DMS 273 treated with DMSO at 0.1 percent for 48 hours (cell line): ENCODE data around the gene IQGAP3.

Experiments used
- DNase-seq: peaks from one replicate; lab custom pipeline; 2025; lab: John Stamatoyannopoulos, UW

IQGAP3 gene

DNA sequence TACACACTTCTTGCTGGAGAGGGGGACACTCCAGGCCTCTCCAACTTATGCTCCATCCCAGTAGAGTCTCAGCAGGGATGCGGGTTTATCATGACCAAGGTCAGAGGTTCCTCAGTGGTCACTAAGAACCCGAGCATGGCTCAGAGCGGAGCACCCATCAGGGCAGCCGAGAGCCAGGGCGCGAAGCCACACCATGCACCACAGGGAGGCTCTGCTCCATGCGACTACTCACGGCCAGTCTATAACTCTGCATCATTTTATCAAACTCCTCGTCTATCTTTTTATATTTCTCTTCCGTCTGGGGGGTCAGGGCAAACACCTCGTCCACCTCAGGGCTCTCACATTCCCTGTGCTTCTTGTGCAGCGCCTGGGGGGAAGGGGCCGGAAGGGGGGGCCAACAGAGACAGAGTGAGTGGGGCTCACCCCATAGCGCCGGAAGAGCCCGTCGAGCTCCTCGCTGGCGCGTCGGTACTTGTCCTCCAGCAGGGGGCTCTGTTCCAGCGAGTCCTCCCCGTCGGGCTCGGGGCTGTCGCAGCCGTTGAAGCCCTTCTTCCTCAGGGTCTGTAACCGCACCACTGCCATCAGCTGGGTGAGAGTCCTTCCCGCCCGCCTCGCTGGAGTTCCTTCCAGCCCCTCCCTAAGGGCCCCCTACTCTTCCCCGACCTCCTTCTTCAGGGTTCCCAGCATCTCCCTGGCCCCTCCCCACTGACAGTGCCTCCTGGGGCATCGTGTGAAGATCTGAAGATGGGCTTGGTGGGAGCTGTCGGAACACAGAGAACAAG lies 91.8 kb downstream of the IQGAP3 start:
- no peak for DNase-seq

DNA sequence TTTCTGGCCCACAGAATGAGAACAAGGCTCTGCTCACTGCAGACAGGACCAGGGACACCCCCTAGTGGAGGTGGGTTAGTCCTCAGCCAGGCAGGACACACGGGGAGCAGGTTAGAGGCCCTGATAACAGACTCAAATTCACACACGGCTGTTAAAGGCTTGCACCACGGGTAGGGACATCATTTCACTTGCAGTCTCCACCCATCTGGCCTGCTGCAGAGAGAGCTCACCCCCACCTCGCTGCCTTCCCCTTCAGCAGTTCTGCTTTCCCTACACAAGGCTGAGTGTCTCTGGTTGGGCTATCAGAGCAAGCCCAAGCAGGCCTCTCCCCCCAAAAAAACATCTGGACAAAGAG lies 92.4 kb downstream of the IQGAP3 start:
- no peak for DNase-seq

DNA sequence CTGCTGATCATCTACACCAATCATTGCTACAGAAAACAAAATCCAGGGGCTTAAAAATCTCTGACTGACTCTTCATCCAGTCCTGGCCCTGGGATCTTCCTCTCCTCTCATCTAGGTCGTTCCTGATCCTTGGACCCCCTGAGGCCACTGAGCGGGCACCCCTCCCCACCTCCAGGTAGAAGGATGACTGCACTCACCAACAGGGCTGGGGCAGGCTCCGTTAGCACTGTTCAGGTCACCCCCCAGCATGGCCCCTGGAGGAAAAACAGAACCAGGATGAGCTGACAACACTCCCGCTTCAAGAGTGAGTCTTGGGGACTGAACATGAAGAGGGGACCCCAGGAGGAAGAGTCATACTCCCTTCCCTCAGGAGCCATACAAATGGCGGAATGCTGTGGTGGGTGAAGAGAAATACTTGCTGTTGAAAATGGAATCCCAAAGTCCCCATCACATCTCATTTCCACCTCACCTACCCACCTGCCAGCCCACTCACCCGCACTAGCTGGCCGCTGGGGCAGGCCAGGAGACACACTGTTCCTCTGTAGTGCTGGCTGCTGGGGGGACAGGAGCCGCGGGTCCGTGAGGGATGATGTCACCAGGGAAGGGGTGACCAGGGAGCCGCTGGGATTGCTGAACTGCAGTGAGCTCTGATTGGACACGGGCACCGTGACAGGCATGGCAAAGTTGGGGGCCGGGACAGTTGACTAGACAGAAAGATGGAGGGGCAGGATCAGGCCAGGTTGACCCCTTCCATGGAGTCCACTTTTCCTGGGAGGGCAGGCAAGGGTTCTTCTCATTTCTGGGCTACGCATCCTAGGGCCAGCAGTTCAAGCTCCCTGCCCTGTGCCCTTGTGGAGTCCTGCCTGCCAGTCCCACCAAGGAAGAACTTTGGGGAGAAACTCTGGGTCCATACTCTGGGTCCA lies 93.0 kb downstream of the IQGAP3 start:
- DNase-seq, result no peak

DNA sequence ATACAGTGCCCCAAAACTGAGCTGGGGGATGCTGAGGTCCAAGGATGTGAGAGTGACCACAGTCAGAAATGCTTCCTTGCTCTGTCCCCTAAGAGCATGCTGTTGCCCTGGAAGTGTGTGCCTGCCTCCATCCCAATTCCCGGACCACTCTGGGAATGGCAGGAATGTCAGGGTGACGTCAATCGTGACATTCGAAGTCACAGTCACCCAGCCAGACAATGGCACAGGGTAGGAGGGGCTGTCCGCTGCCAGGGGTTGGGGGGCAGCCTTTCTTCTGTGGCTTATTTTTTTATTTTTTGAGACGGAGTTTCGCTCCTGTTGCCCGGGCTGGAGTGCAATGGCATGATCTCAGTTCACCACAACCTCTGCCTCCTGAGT lies 94.1 kb downstream of the IQGAP3 start:
- DNase-seq, result no peak

DNA sequence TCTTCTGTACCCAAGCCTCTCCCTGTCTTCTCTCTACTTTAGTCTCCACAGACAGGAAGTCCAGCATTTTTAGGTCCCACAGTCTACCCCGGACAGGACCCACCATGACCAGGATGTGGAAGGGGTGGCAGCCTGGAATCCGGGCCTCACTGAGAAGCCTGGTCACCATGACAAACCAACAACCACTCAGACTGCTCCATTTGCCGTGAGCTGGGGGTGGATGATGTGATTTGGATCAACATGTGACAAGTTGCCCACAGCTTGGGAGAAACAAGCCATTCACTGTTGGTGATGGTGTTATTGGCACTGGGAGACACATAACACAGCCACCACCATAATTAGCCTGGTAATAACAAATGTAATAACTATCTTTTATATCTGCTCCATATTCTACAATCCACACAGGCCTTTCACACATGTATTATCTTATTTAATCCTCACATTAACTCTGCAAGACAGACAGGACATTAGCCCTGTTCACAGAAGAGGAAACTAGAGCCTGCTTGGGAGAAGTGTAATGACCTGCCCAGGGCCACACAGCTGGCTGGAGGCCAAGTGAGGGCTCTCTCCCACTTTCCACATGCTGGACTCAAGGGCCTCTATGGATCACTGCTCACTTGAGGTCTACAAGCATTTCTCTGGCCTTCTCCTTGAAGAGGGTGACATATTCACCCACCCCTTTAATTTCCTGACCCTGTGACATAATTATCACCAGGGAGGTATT lies 94.7 kb downstream of the IQGAP3 start:
- no peak for DNase-seq

DNA sequence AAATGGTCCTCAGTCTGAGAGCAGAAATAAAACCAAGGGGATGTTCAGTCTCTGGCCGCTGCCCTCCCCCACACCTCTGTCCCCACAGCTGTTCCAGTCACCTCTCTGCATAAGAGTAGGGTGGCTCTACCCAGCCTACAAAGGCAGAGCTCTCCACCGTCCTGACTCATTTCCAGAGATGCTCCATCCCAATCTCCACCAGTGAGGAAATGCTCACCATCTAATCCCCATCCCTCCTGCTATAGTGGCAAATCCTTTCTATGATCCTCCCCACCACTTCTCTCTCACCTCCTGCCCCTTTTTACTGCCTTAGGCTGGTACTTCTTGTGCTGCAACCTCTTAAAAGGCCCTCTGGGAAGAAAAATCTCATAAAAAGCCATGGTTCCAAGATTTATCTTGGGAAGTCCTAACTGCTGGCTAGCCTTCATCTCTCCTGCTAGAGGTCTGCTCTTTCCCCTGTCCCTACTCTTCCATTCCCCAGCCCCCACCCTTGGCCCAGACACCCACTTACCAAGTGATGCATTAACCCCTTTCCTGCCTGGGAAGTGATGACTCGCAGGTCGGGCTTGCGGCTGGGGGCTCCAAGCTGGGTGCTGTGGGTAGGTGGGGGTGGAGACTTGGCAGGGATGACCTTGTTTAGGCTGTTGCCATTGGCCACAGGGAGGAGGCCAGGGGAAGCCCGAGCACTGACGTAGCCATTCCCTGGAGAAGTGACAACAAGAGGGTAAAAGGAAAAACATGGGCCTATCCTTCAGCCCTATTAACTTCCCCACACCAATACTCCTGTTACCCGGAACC lies 95.7 kb downstream of the IQGAP3 start:
- DNase-seq, result no peak

DNA sequence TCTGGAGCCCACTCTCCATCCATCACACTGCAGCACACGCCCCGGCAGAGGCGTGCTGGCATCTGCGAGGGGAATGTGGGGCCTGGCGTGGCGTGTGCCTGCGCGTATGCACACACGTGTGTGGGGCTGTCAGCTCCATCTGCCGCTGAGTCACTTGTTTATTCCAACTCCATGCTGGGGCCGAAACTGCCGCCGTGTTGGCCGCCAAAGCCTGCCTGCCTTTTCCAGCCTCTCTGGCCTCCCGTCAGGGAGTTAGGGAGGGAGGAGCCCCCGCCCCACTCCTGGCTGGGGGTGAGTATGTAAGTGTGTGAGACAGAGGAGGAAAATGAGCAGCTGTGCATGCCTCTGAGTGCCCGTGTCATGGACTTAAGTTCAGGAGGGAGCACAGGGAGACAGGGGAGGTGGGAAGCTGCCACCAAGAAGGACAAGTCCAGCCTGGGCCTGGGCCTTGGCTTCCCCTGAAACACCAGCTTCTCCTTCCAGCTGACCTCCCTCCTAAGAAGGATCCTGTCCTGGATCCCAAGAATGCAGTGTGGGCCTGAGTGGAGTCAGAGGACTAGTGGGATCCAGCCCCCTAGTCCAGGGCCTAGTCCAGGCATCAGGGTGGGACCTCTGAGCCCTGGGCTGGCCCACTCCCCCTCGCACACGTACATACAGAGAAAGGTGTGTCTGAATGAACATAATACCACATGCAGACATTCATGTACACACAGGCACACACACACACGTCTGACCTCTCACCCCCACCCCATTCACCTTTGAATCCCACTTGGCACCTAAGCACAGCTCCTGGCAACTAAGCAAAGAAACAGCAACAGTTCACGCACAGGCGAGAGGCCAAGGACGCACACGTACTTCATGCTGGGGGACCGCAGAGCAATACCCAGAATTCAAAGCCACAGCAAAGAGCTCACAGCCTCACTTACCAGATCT lies 96.5 kb downstream of the IQGAP3 start:
- DNase-seq, result peak; percentile 30
